Bone marrow (tissue), 2 donors: Measurements from ENCODE around the gene ANTKMT.
"Not testable (repeated sequence)": the region's sequence is repeated elsewhere in the genome, so short reads cannot be mapped to it uniquely, and the experiment has no call there.

Experiments
- DNase-seq, 2 donors: peaks; one replicate each; lab custom pipeline; 2025; lab: John Stamatoyannopoulos, UW

Gene ANTKMT

DNA sequence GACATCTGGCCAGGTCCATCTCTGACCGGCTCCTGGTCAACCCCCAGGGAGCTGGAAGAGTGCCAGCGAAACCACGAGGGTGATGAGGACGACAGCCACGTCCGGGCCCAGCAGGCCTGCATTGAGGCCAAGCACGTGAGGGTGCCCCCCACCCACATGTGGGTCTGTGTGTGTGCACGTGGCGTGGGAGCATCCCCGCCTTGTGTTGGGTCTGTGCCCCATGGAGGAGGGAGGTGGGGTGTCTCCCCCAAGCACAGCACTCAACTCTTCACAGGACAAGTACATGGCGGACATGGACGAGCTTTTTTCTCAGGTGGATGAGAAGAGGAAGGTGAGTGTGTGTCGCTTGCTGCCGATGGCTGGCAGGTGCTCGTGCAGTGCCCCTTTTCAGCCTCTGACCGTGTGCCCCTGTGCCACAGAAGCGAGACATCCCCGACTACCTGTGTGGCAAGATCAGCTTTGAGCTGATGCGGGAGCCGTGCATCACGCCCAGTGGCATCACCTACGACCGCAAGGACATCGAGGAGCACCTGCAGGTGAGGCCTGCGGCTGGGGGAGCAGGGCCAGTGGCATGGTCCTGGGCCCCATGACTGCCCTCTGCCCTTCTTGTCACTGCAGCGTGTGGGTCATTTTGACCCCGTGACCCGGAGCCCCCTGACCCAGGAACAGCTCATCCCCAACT lies 39.1 kb upstream of the ANTKMT start:
- DNase-seq: no peak

DNA sequence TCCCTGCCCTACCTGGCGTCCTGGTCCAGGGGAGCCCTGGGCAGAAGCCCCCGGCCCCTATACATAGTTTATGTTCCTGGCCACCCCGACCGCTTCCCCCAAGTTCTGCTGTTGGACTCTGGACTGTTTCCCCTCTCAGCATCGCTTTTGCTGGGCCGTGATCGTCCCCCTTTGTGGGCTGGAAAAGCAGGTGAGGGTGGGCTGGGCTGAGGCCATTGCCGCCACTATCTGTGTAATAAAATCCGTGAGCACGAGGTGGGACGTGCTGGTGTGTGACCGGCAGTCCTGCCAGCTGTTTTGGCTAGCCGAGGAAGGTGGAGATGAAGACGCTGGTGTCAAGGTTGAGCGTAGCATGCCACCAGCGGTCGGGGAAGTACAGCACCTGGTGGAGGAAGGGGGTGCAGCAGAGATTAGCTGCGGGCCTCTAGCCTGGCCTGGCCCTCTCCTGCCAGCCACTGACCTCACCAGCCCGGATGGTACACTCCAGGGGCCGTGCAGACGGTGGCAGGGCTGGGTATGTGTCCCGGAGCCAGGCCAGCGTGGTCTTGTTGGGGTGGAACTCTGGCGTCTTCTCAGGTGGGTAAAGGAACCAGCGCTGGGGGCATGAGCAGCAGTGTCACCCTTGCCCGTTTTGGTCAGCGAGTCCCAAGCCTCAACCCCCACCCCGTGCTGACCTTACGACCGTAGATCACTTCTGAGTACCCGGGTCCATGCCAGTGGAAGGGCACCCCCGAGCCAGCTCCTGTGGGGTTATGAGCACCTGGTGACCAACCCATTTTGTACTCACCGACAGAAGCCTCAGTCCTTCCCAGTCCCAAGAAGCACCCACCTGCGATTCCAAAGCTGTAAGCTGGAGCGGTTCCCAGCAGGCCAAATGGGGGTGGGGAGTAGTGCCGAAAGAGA lies 38.2 kb upstream of the ANTKMT start:
- DNase-seq: no peak

DNA sequence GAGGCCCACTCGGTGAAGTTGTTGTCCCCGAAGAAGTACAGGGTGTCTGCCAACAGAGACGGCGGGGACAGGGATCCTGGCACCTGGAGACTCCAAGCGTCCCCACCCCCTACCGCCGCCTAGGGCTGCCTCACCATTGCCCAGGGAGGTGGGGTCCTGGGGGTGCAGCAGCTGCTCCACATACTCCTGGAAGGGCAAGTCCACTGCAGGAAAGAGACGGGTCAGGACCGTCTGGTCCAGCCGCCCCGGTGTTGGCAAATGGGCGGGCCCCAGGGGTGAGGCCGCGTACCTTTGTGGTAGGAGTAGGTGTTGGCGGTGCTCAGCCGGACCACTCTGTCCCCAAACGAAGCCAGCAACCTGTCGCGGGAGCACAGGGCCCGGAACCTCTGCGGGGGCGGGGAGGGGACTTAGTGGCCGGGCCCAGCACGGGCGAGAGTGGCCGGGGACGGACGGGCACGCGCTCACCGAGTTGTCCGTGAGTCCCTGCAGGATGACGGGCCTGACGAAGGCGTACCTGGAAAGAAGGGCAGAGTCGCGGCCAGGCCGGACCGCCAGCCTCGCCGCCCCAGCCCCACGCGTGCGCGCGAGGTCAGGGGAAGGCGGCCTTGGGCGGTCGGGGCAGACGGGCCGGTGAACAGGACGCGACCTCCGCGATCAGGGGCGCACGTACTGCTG lies 37.4 kb upstream of the ANTKMT start:
- no peak for DNase-seq

DNA sequence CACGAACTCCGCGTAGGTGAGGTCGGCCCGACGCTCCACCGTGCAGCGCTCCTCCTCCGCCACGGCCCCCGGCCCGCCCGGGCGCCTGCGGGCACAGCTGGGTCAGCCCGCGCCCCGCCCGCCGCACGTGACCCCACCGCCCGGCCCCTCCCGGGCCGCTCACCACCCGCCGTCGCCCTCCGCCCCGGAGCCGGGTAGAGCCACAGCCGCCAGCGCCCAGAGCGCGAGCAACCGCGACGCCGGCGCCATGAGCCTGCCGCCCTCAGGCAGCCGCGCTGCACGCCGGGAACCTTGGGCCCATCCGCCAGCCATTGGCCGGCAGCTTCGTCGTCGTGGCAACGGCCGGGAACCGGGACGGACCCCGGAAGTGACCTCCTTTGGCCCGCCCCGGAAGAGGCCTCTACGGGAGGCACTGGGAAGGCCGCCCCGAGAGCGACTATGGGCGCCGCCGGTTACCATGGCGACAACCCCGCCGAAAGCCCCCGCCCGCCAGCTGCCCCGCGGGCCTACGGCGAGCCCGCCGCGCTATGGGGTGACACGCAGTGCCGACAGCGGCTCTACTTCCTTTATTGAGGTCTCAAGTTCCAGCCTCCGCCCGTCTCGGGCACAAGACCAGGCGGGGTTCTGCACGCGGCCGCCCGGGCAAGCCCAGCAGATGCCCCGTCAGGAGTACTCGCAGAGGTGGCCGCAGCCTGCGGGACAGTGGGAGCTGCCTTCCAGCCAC lies 36.7 kb upstream of the ANTKMT start, which contains the start of gene JMJD8:
TSS of gene JMJD8 (minus strand) at position 264 of the 724 bp plus-strand sequence. CDS start at position 249, 15 bp downstream.
- peak; percentile 74 to 87 for DNase-seq

DNA sequence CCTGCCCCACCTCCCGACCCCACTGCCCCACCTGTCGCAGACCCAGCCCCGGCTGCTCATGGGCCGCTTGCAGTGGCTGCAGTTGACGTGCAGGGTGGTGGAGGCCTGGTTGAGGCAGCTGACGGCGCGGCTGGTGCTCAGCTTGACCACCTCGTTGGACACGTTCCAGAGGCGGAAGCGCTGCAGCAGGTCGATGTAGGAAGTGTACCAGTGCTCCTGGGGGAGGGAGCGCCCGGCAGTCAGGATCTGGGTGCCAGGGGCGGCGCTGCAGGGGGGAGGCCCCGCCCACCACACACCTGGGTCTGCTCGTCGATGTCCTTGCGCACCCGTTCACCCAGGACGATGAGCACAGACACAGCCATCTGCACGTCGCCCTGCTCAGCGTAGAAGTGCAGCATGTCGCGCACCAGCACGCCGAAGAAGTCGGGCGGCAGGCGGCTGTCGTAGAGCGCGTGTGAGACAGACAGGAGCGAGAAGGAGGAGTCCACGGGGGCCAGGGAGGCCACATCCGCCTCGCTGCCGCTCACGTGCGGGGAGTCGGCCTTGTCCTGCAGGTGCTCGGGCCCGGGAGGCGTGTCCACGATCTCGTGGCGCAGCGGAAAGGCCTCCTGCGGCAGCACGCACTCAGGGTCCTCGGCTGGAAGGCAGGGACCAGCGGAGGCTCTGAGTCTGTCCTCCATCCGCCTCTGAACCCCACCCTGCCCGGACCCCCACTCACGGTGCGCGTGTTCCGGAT lies 35.8 kb upstream of the ANTKMT start:
- DNase-seq: no peak

DNA sequence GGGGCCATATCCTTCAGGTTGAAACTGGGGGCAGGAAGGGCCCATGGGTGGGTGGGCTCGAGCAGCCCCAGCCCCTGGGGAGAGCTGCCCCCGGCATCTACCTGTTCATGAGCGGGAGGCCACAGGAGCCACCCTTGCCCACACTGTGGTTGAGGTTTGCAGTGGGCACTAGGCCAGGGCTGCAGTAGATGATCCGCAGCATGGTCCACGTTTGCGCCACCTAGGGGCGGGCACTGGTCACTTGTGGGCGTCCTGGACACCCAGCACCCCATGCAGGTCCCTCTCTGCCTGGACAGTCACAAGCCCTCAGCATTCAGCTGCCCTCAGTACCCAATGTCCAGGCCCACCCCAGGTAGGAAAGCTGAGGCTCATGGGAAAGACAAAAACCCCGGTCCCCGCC lies 35.0 kb upstream of the ANTKMT start:
- DNase-seq: peak in 1 of 2 donors; percentile 9

DNA sequence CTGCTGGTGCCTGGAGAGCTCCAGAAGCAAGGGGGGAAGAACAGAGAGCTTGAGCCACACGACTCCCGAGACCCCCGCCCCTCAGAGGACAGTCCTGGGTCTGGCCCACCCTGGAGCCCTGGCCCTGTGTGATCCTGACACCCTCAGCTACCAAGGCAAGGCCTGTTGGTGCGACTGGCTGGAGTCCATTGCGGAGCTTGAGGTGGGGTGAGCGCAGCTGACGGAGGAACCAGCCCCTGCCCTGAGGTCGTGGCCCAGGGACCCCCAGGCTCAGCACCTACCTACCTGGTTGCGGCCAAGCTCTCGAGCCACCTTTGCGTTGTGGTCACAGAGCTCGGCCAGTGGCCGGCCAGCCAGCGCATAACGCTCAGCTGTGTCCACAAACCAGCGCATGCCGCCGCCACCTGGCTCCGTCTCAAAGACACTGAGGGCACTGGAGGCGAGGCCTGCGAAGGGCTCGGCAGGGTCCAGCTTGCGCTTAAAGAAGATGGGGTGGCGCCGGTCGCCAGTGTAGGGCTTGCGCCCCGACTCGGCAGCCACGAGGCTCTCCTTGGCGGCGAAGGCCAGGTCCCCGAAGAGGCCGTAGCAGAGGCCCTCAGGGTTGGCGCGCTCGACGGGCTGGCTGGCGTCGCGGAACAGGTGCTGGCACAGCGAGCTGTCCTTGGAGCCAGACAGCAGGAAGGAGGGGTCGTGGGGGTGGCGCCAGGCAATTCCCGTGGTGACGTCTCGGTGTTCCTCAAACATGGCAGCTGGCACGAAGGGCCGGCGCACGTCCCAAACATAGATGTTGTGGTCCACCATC lies 34.3 kb upstream of the ANTKMT start:
- DNase-seq: no peak

DNA sequence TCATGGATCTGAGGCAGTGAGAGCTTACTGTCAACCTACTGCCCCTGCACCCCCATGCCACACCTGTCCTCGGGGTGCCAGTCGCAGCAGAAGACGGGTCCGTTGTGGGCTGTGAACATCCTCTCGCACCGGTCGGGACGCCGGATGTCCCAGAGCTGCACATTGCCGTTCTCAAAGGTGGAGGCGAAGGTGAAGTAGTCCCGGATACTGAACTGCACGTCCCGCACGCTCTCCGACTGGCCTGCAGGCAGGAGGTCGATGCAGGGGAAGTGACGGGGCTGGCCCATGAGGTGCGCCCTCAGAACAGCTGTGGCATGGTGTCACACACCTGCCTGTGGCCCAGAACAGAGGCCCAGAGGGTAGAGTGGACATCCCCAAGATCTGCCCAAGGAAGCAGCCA lies 33.4 kb upstream of the ANTKMT start:
- DNase-seq: no peak

DNA sequence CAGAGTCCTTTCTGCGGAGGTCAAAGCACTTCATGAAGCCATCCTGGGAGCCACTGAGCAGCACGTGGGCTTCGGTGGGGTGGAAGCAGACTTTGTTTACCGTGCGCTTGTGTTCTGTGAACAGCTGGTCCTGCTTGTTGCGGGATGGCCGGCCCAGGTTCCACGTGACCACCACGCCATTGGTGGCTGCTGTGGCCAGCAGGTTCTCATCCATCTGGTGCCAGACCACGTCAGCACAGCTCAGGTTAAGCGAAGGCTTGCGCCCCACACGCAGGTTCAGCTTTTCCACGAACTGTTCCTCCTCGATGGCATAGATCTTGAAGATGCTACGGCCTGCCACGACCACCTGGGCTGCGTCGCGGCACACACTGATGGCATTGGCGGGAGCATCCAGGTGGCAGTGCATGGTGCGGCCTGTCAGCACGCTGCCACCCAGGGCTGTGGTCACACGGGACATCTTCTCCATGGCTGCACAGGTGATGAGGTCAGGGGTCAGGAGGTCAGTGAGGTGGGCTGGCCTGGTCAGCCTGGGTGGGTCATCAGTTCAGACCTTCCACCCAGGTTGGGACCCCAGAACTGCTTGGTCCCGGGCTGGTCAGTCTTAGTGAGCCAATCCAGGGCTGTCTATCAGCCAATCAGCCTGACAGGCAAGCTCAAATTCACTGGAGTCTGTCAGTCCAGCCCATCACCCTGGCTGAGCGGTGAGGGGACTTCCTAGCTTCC lies 31.6 kb upstream of the ANTKMT start:
- DNase-seq: no peak

DNA sequence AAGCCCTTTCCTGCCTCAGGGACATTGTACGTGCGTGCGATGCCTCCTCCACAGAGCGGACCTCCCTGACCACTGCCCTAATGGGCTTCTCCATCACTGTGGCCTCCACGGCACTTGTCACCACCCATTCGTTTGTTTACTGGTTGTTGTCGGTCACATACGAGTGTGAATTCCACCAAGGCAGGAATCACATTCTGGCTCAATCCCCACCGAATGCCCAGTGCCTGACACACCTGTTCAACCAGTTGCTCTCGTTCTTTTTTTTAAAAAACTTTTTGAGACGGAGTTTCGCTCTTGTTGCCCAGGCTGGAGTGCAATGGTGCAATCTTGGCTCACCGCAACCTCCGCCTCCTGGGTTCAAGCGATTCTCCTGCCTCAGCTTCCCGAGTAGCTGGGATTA lies 29.7 kb upstream of the ANTKMT start:
- DNase-seq: not testable (repeated sequence)

DNA sequence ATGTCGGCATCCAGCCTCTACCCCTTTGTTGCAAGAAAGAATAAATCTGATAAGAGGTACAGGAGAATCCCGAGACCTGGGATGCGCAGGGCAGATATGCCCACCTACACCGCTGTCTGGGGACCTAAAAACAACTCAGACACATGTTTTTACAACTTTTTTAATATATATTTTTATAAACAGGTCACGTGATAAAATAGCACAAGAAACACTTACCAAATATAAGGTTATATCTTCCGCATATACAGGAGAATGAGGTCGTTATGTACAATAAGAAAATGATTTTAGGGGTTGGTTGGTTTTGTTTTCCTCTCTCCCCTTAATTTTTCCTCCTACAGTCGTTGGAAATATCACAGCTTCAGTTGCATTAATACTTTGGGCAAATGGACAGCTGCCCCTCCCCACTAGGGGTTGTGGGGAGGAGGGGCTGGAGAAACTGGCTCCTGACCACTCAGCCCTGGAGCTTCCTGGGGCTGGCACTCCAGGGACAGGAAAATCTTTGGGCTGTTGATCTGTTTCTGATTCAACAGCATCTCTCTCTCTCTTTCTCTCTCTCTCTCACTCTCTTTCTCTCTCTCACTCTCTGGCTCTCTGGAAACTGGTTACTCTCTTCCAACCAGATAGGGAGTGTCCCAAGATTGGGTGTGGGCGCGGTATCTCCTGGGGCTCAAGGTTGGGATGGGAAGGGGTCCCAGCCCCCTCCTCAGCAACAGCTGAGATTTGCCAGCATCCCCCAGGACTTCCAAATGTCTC lies 28.4 kb upstream of the ANTKMT start:
- no peak for DNase-seq

DNA sequence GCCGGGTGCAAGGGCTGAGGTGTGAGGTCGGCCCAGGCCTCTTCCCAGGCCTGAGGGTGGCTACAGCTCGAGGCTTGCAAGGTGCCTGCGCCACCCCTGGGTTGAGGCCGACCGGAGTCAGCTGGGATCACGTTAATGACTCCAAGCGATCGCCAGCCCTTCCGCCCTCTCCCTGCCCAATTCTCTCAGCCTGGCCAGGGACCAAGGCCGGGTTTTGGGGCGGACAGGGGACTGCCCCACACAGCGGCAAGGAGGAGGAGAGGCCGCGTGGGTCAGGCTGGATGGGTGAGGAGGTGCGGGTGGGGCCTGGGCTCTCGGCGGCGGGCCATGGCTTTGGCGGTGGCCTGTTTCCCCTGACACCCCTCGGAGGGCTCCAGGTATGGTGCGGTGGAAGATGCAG lies 27.6 kb upstream of the ANTKMT start:
- DNase-seq: no peak

DNA sequence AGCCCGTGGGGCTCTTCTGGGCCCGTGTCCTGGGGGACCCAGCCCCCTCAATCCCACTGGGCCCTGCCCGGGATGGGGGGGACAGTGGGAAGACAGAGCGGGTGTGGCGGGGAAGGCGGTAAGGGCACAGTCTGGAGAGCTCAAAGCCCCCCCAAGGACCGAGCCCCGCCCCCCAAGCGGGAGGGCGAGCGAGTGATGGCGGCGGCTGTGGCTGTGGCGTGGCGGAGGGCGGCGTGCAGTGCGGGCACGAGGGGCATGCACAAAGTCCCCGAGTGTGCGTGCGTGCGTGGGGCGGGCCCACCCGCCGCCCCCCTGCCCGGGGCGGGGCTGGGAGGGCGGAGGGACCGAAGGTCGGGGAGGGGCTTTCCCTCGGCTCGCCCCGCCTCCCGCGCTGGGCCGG lies 27.2 kb upstream of the ANTKMT start:
- no peak for DNase-seq

DNA sequence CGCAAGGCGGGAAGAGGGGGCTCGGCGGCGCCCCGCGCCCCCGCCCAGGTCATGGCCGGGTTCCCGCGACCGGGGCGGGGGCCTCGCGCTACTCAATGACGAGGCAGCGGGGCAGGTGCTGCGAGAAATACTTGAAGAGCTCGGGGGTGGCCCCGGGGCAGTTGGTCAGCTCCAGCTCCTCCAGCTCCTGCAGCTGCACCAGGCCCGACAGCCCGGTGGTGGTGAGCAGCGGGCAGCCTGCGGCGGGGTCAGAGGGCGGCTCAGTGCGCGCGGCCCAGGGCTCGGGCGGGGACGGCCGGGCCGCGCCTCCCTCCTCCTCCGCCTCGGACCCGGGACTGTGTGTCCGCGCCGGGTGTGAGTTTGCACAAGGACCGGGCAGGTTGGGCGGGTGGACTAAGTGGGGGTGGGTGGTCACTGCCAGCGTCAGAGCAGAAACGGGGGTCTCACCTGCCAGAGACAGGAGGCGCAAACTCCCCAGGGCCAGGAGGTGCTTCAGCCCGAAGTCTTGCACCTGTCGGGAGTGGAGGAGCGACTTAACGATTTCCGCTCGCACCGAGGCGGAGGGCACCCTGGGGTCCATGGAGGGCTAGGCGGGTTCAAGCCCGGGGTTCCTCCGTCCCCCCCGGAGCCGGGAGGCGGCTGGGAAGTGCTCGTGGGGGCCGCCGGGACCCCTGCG lies 26.6 kb upstream of the ANTKMT start:
- no peak for DNase-seq

DNA sequence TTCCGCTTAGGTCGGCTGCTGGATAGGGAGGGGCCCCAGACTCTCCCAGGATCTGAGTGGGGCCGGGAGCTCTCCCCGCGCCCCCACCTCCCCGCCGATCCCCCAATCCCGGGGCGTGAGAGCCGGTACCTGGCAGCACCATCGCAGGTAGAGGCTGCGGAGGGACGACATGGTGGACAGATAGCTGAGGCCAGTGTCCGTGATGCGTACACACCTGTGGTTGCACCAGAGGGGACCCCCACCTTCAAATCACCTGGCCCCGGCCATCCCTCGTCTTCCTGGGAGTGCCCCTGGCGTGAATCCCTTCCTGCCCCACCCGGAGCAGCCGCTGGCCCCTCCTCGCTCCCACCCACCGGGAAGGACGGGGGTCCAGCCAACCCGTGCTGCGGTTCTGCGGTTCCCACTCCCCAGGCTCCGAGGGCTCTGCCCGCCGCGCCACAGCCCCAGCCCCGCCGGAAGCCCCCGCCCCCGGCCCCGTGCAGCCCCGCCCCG lies 26.0 kb upstream of the ANTKMT start:
- DNase-seq: no peak

DNA sequence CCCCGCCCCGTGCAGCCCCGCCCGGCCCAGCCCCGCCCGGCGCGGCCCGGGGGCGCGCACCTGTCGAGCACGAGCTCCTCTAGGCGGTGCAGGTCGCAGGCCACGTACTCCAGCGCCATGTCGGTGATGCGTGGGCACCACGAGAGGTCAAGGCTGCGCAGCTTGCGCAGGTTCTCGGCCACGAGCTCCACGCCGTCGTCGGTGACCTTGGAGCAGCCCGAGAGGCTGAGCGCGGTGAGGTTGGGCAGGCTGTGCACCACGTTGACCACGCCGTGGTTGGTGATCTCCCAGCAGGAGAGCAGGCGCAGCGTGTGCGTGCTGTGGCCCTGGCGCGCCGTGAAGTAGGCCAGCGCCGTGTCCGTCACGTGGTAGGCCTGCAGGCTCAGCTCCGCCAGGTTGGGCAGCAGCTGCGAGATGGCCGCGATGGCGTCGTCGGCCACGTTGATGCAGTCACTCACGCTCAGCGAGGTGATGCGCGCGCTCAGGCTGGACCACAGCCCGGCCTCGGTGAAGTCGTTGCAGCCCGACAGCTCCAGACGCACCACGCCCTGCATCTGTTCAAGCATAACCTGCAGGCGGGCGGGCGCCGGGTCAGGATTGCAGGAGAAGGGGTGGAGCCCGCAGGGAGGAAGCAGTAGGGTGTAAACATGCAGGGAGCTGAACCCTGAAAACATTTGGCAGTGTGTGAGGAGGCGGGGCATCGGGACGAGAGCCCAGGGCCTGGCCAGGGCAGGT lies 25.4 kb upstream of the ANTKMT start:
- DNase-seq: no peak

DNA sequence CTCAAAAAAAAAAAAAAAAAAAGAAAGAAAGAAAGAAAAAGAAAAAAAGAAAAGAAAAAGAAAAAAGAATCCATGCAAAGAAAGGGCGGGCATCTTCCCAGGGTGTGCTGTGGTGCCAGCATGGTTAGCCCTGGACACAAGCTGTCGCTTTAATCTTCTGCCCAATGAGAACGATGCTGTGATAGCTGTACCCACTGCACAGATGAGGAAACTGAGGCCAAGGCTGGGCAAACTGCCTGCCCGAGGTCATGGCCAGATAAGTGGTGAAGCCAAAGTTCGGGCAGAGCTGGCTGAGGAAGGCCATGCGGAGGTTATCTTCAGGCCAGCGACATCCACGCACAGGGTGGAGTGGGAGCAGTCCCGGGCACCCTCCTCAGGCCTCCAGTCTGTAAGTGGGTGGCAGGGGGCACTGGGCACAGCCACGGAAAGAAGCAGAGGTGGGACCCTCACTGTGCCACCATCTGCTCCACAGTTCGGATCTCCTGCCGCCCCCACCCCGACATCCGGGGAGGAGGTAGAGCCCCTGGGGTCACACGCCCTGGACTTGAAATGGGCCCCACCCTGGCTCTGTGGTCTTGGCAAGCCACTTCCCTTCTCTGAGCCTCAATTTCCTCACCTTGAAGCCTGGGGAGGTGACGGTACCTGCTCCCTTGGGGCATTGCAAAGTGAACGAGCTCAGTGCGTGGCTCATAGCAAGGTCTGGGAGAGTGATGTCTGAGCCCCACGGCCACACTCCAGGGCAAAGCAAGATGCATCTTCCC lies 21.9 kb upstream of the ANTKMT start:
- no peak for DNase-seq
